ENCODE data around the gene BCLAF1. TPM values are rescaled to one million over a fixed set of nuclear protein-coding genes. Genes with fewer than 3 reads are reported as not detected.

Gene BCLAF1
- polyA plus RNA-seq, 1 donor from 2014 or later, result 151 TPM

GRCh38 chr6:136274062-136274461 lies 15.6 kb downstream of the BCLAF1 start:
- H4K20me1 ChIP-seq (ENCODE audit: insufficient read depth), result no peaks in the 10 kb centered on the region
- no peaks in the 10 kb centered on the region for H3K27me3 ChIP-seq (ENCODE audit: insufficient read depth, low read depth, low read length)
- TF ChIP-seq EZH2 (IDR thresholded peaks at IDR 0.05; ENCODE audit: borderline replicate concordance, insufficient read depth, low read length, poor library complexity, severe bottlenecking), result no peak
- TF ChIP-seq REST (IDR thresholded peaks at IDR 0.05; ENCODE audit: borderline replicate concordance), result no peak
- no peak for TF ChIP-seq RAD21 (conservative IDR thresholded peaks at IDR 0.05)
- no peak for TF ChIP-seq CTCF (IDR thresholded peaks at IDR 0.05; ENCODE audit: poor library complexity, severe bottlenecking)
- no peak for TF ChIP-seq EP300 (conservative IDR thresholded peaks at IDR 0.05; ENCODE audit: poor library complexity, severe bottlenecking)
- TF ChIP-seq TAF1 (IDR thresholded peaks at IDR 0.05; ENCODE audit: low read depth), result no peak
- TF ChIP-seq MXI1 (conservative IDR thresholded peaks at IDR 0.05; ENCODE audit: poor library complexity, severe bottlenecking), result no peak
- no peak for TF ChIP-seq POLR2AphosphoS5 (IDR thresholded peaks at IDR 0.05)
- no peak for TF ChIP-seq SMC3 (conservative IDR thresholded peaks at IDR 0.05; ENCODE audit: poor library complexity)

GRCh38 chr6:136265101-136265500 lies 24.5 kb downstream of the BCLAF1 start:
- no peak overlapping the region for H2AFZ ChIP-seq (ENCODE audit: low read depth, low read length)
- H3K4me3 ChIP-seq (ENCODE audit: low read length), result no peak overlapping the region
- H3K4me2 ChIP-seq (ENCODE audit: low read length), result no peak overlapping the region
- H3K36me3 ChIP-seq (ENCODE audit: insufficient read depth, low read length), result peaks cover 18% of the 10 kb centered on the region
- TF ChIP-seq RAD21 (conservative IDR thresholded peaks at IDR 0.05) (no peak), MXI1 (conservative IDR thresholded peaks at IDR 0.05; ENCODE audit: poor library complexity, severe bottlenecking) (no peak), TAF1 (IDR thresholded peaks at IDR 0.05; ENCODE audit: low read depth) (no peak), EZH2 (IDR thresholded peaks at IDR 0.05; ENCODE audit: borderline replicate concordance, insufficient read depth, low read length, poor library complexity, severe bottlenecking) (no peak), SMC3 (conservative IDR thresholded peaks at IDR 0.05; ENCODE audit: poor library complexity) (no peak), REST (IDR thresholded peaks at IDR 0.05; ENCODE audit: borderline replicate concordance) (no peak), POLR2AphosphoS5 (IDR thresholded peaks at IDR 0.05) (no peak), EP300 (conservative IDR thresholded peaks at IDR 0.05; ENCODE audit: poor library complexity, severe bottlenecking) (no peak), CTCF (IDR thresholded peaks at IDR 0.05; ENCODE audit: poor library complexity, severe bottlenecking) (no peak)
- H4K20me1 ChIP-seq (ENCODE audit: insufficient read depth), result no peaks in the 10 kb centered on the region
- no peaks in the 10 kb centered on the region for H3K9me3 ChIP-seq (ENCODE audit: low read length)
- H3F3A ChIP-seq (ENCODE audit: insufficient read depth, low read length, poor library complexity, severe bottlenecking), result no peaks in the 10 kb centered on the region
- no peaks in the 10 kb centered on the region for H3K27me3 ChIP-seq (ENCODE audit: insufficient read depth, low read depth, low read length)
- no peaks in the 10 kb centered on the region for H3K9me2 ChIP-seq (ENCODE audit: insufficient read depth, low read length)
- no peak overlapping the region for H3K27ac ChIP-seq (ENCODE audit: low read length)
- no peak overlapping the region for H3K9ac ChIP-seq (ENCODE audit: low read length)
- H3K79me2 ChIP-seq (replicated peaks; ENCODE audit: insufficient read depth, low read length), result peaks cover 10% of the 10 kb centered on the region

More at GRCh38 chr6:136274062-136274461, 15.6 kb downstream of the BCLAF1 start:
- Histone ChIP-seq H3K9me2 (ENCODE audit: insufficient read depth, low read length) (no peaks in the 10 kb centered on the region), H3K27ac (ENCODE audit: low read length) (no peak overlapping the region), H3F3A (ENCODE audit: insufficient read depth, low read length, poor library complexity, severe bottlenecking) (no peaks in the 10 kb centered on the region), H3K79me2 (replicated peaks; ENCODE audit: insufficient read depth, low read length) (peaks cover 25% of the 10 kb centered on the region), H3K4me2 (ENCODE audit: low read length) (no peak overlapping the region), H2AFZ (ENCODE audit: low read depth, low read length) (no peak overlapping the region), H3K36me3 (ENCODE audit: insufficient read depth, low read length) (no peaks in the 10 kb centered on the region), H3K9ac (ENCODE audit: low read length) (no peak overlapping the region), H3K9me3 (ENCODE audit: low read length) (no peaks in the 10 kb centered on the region), H3K4me3 (ENCODE audit: low read length) (no peak overlapping the region)

All from neural cell (in vitro differentiated cells).